Gastrocnemius medialis (tissue), 4 donors: ENCODE data around the gene PHOX2A. TPM values are rescaled to one million over a fixed set of nuclear protein-coding genes. Genes with fewer than 3 reads are reported as not detected.

Experiments
- ATAC-seq, 2 donors: fragments of 150-250 bp; one replicate each; pipeline ENCODE4 v1.9.1; 2016
- DNase-seq, 2 donors: peaks; one replicate each; pipeline ENCODE4 v3.0.0-alpha.2; 2019
- H3K27ac ChIP-seq, 4 donors: fragments of 200-600 bp; sonication (generic); 1 replicate in 1 of 4; 2 replicates in 3 of 4; pipeline ENCODE4 v1.5.1; 2016 to 2018; ENCODE audit warnings: mild to moderate bottlenecking in 2 of 4, moderate library complexity in 1 of 4
- H3K27me3 ChIP-seq, 3 donors: fragments of 200-600 bp; sonication (generic) in 2 of 3; 1 replicate in 1 of 3; 2 replicates in 2 of 3; pipeline versions ENCODE4 v1.5.1 to v1.6.0; 2016 to 2019; ENCODE audit warnings: mild to moderate bottlenecking in 1 of 3, moderate library complexity in 1 of 3
- H3K36me3 ChIP-seq, 2 donors: fragments of 200-600 bp; sonication (generic) in 1 of 2; one replicate each; pipeline ENCODE4 v1.5.1; 2017 to 2018
- H3K4me1 ChIP-seq, 2 donors: fragments of 200-600 bp; sonication (generic) in 1 of 2; one replicate each; pipeline ENCODE4 v1.5.1; 2016 to 2017; ENCODE audit warnings: mild to moderate bottlenecking in 2 of 2
- H3K4me3 ChIP-seq, 4 donors: fragments of 200-600 bp; sonication (generic) in 3 of 4; 1 replicate in 1 of 4; 2 replicates in 3 of 4; pipeline ENCODE4 v1.5.1; 2016 to 2019; ENCODE audit warnings: mild to moderate bottlenecking in 2 of 4
- H3K9me3 ChIP-seq, 3 donors: fragments of 200-600 bp; sonication (generic) in 2 of 3; 1 replicate in 1 of 3; 2 replicates in 2 of 3; pipeline ENCODE4 v1.5.1; 2016 to 2019
- POLR2A ChIP-seq, 2 donors: fragments of 450-650 bp; IDR thresholded peaks; one replicate each; pipeline ENCODE4 v1.6.1; 2017; ENCODE audit warnings: antibody characterized with exemption in 2 of 2, mild to moderate bottlenecking in 2 of 2, moderate library complexity in 2 of 2
- in situ Hi-C, 4 donors: fragments of 200-750 bp; cut with MboI; loops; one replicate each; pipeline versions ENCODE4 v1.15.0 to v1.8.0; 2017; ENCODE audit warnings: low sequenced_read_pairs in 4 of 4
- intact Hi-C: fragments of 100-400 bp; cut with DNase I; formaldehyde crosslinking; loops from one replicate; pipeline ENCODE4 v1.15.1; 2023; ENCODE audit warnings: low total_unique reads
- total RNA-seq, 4 donors: library from RNA; depleted of rRNA; stranded (reverse); fragments of >200 nt; gene quantifications; one replicate each; pipeline versions ENCODE4 v1.1.0 to v1.2.3, GENCODE V29; 2016
- TF ChIP-seq, protein P1 (sequence below), 5 experiments: fragments of 450-650 bp in 3 of 5; fragments of 200-600 bp in 2 of 5; sonication (generic) in 2 of 5; IDR thresholded peaks in 4 of 5; conservative IDR thresholded peaks in 1 of 5; 1 replicate in 4 of 5; 2 replicates in 1 of 5; pipeline ENCODE4 v1.5.1; 2016 to 2019; ENCODE audit warnings: antibody characterized with exemption in 5 of 5, mild to moderate bottlenecking in 3 of 5, moderate library complexity in 3 of 5

PHOX2A gene
- total RNA-seq, 4 donors from 2014 or later = not detected

DNA sequence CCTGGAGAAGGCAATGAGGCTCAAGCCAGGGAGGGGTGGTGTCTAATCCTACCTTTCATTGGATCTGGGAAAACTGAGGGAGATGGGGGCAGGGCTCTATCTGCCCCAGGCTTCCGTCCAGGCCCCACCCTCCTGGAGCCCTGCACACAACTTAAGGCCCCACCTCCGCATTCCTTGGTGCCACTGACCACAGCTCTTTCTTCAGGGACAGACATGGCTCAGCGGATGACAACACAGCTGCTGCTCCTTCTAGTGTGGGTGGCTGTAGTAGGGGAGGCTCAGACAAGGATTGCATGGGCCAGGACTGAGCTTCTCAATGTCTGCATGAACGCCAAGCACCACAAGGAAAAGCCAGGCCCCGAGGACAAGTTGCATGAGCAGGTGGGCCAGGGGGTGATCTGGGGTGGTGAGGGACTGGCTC, 52.0 kb downstream of the PHOX2A start, which contains the start of gene FOLR1:
Gene FOLR1 (plus strand): TSS at position 180 of the 421 bp plus-strand sequence. CDS start 34 bp downstream, at position 214.
- in situ Hi-C loops (no loop called here), intact Hi-C loops (no loop called here)
- H3K9me3 ChIP-seq = no peaks in the 10 kb centered on the region
- TF ChIP-seq POLR2A (IDR thresholded peaks at IDR 0.05) = no peak
- TF ChIP-seq, protein P1, sequence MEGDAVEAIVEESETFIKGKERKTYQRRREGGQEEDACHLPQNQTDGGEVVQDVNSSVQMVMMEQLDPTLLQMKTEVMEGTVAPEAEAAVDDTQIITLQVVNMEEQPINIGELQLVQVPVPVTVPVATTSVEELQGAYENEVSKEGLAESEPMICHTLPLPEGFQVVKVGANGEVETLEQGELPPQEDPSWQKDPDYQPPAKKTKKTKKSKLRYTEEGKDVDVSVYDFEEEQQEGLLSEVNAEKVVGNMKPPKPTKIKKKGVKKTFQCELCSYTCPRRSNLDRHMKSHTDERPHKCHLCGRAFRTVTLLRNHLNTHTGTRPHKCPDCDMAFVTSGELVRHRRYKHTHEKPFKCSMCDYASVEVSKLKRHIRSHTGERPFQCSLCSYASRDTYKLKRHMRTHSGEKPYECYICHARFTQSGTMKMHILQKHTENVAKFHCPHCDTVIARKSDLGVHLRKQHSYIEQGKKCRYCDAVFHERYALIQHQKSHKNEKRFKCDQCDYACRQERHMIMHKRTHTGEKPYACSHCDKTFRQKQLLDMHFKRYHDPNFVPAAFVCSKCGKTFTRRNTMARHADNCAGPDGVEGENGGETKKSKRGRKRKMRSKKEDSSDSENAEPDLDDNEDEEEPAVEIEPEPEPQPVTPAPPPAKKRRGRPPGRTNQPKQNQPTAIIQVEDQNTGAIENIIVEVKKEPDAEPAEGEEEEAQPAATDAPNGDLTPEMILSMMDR (IDR thresholded peaks at IDR 0.05 in 4 of 5, conservative IDR thresholded peaks at IDR 0.05 in 1 of 5) = no peak
- H3K36me3 ChIP-seq = no peaks in the 10 kb centered on the region
- DNase-seq = no peak
- no peak for ATAC-seq
- no peaks in the 10 kb centered on the region for H3K27me3 ChIP-seq
- H3K4me3 ChIP-seq = no peak within 1 kb of the TSS
- no peaks in the 10 kb centered on the region for H3K4me1 ChIP-seq
- H3K27ac ChIP-seq = no peak within 1 kb of the TSS

DNA sequence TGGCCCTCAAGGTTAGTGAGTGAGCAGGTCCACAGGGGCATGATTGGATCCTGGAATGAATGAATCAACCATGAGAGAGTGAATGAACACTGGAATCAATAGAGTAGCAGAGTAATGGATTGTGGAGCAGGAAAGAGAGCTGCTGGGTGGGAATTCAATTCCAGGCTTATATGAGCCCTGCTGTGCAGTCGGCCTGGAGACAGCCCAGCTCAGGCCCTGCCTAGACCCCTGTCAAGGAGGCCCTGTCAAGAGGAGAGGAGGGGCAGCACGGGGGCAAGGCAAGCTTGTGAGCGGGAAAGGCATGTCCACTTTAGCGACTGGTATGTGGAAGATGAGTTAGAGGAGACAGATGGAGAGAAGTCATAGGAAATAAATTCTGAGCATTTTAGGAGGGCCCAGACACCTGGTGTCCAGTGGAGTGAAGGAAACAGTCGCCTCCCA, 53.3 kb downstream of the PHOX2A start:
- Histone ChIP-seq H3K4me3 (no peak overlapping the region), H3K36me3 (no peaks in the 10 kb centered on the region), H3K27me3 (no peaks in the 10 kb centered on the region), H3K27ac (no peak overlapping the region), H3K4me1 (no peaks in the 10 kb centered on the region), H3K9me3 (no peaks in the 10 kb centered on the region)
- in situ Hi-C loops = no loop called here
- intact Hi-C loops = no loop called here
- DNase-seq (no peak), ATAC-seq (no peak)
- no peak for TF ChIP-seq POLR2A (IDR thresholded peaks at IDR 0.05)
- TF ChIP-seq, protein P1 (IDR thresholded peaks at IDR 0.05 in 4 of 5, conservative IDR thresholded peaks at IDR 0.05 in 1 of 5) = no peak

DNA sequence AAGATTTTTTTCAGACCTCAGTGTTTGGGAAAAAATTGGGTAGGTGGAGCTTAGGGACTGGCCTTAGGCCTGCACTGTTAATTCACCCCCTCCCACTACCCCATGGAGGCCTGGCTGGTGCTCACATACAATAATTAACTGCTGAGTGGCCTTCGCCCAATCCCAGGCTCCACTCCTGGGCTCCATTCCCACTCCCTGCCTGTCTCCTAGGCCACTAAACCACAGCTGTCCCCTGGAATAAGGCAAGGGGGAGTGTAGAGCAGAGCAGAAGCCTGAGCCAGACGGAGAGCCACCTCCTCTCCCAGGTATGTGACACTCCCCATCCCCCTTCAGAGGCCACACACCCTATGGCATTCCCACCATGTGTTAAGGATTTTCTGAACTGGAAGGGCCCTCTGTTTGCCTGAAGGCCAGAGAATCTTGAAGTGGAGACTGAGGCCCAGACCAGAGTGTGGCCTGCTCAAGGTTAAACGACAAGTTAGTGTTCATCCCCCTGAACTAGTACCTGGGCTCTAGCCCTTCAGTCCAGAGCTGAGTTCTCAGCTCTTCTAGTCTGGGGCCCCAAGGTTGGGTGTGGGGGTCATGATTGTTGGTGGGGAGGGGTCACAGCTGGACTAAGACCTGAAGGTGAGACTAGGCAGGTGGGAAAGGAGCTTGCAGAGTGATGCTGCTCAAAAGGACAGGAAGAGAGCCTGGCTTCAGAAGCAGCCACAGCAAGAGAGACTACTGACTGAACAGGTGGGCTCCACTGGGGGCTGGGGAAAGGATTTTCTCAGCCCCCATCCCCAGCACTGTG, 54.3 kb downstream of the PHOX2A start:
- intact Hi-C loops (no loop called here), in situ Hi-C loops (no loop called here)
- no peak for TF ChIP-seq POLR2A (IDR thresholded peaks at IDR 0.05)
- TF ChIP-seq, protein P1 (IDR thresholded peaks at IDR 0.05 in 4 of 5, conservative IDR thresholded peaks at IDR 0.05 in 1 of 5) = no peak
- H3K9me3 ChIP-seq = no peaks in the 10 kb centered on the region
- H3K4me1 ChIP-seq = no peaks in the 10 kb centered on the region
- ATAC-seq (no peak), DNase-seq (no peak)
- no peak overlapping the region for H3K4me3 ChIP-seq
- no peaks in the 10 kb centered on the region for H3K36me3 ChIP-seq
- H3K27ac ChIP-seq = no peak overlapping the region
- H3K27me3 ChIP-seq = no peaks in the 10 kb centered on the region

Other genes starting within 250 kb of the PHOX2A start
- 1 to 10 TPM in 3 of 4 donors, under 1 TPM in 1; 0.91 to 3.0 (median 2.5) TPM for gene IL18BP, start 245.3 kb downstream of the PHOX2A start, total RNA-seq
- 100 to 1,000 TPM; 163 to 272 (median 202) TPM for gene NUMA1, start 163.6 kb downstream of the PHOX2A start, total RNA-seq
- gene LRRC51, start 163.3 kb downstream of the PHOX2A start, total RNA-seq = 1 to 10 TPM; 3.6 to 9.5 (median 5.3) TPM
- gene LAMTOR1, start 140.9 kb downstream of the PHOX2A start, total RNA-seq = 100 to 1,000 TPM in 2 of 4 donors, 10 to 100 TPM in 2; 75.0 to 146 (median 104) TPM
- gene TOMT, start 138.3 kb downstream of the PHOX2A start, total RNA-seq = not detected
- gene ANAPC15, start 131.5 kb downstream of the PHOX2A start, total RNA-seq = 10 to 100 TPM; 21.2 to 39.3 (median 32.4) TPM
- gene FOLR3, start 108.5 kb downstream of the PHOX2A start, total RNA-seq = 1 to 10 TPM in 1 of 4 donors, not detected in 3; 1.1 TPM
- gene FOLR1, start 52.0 kb downstream of the PHOX2A start, total RNA-seq = not detected
- gene FOLR2, start 27.4 kb downstream of the PHOX2A start, total RNA-seq = 10 to 100 TPM in 3 of 4 donors, 1 to 10 TPM in 1; 7.5 to 14.6 (median 13.0) TPM
- gene INPPL1, start 19.4 kb downstream of the PHOX2A start, total RNA-seq = 100 to 1,000 TPM in 3 of 4 donors, 10 to 100 TPM in 1; 75.6 to 112 (median 107) TPM
- 10 to 100 TPM; 16.9 to 31.1 (median 24.3) TPM for gene CLPB, start 190.4 kb upstream of the PHOX2A start, total RNA-seq